ENCODE measurements around the gene GGCT.

The GGCT gene

GRCh38 chr7:30471205-30471604 is 33.4 kb downstream of the GGCT start:
- Histone ChIP-seq H4K20me1 (ENCODE audit: insufficient read depth, low read length, poor library complexity, severe bottlenecking) (no peaks in the 10 kb centered on the region), H3K9me2 (replicated peaks; ENCODE audit: low read depth, low read length) (no peaks in the 10 kb centered on the region), H3K9me3 (ENCODE audit: insufficient read depth, low read depth, low read length) (no peaks in the 10 kb centered on the region), H3K4me1 (ENCODE audit: insufficient read depth, low read length, poor library complexity, severe bottlenecking) (peaks cover 61% of the 10 kb centered on the region), H3K27me3 (ENCODE audit: insufficient read depth, low read length, poor library complexity, severe bottlenecking) (no peaks in the 10 kb centered on the region), H2AFZ (ENCODE audit: low read length) (no peak overlapping the region), H3K4me2 (ENCODE audit: low read depth, low read length, poor library complexity, severe bottlenecking) (peak overlapping the region; percentile 20), H3F3A (ENCODE audit: low read depth) (no peaks in the 10 kb centered on the region), H3K9ac (ENCODE audit: low read depth, low read length, poor library complexity, severe bottlenecking) (no peak overlapping the region), H3K36me3 (ENCODE audit: insufficient read depth, low read length) (no peaks in the 10 kb centered on the region), H3K79me2 (ENCODE audit: insufficient read depth, low read length) (peaks cover 21% of the 10 kb centered on the region), H3K4me3 (ENCODE audit: low read length, poor library complexity, severe bottlenecking) (no peak overlapping the region)
- TF ChIP-seq EZH2phosphoT487 (IDR thresholded peaks at IDR 0.05; ENCODE audit: borderline replicate concordance) (no peak), CTCF (conservative IDR thresholded peaks at IDR 0.05; ENCODE audit: low read length) (no peak)

DNA sequence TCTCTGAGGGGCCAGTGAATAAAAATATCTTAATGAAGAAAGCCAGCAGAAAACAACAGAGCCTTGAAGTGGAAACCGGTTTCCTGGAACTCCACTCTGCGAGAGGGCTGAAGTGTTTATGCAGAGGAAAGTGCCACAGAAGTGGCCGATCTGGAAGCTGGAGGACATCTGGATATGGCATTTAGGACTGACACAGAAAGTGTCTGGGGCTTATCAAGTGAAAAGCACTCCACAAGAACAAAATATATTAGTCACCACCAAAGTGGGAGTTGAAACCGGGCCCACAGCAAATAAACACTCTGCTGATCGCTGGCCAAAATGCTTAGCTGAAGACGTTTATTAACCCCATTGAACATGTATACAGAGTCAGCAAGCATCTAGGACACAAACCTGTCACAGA is 33.9 kb downstream of the GGCT start:
- Histone ChIP-seq H2AFZ (ENCODE audit: low read length) (no peak overlapping the region), H3K4me1 (ENCODE audit: insufficient read depth, low read length, poor library complexity, severe bottlenecking) (peaks cover 61% of the 10 kb centered on the region), H3K4me2 (ENCODE audit: low read depth, low read length, poor library complexity, severe bottlenecking) (no peak overlapping the region), H4K20me1 (ENCODE audit: insufficient read depth, low read length, poor library complexity, severe bottlenecking) (no peaks in the 10 kb centered on the region), H3F3A (ENCODE audit: low read depth) (no peaks in the 10 kb centered on the region), H3K36me3 (ENCODE audit: insufficient read depth, low read length) (no peaks in the 10 kb centered on the region), H3K9me2 (replicated peaks; ENCODE audit: low read depth, low read length) (no peaks in the 10 kb centered on the region), H3K27me3 (ENCODE audit: insufficient read depth, low read length, poor library complexity, severe bottlenecking) (no peaks in the 10 kb centered on the region), H3K9ac (ENCODE audit: low read depth, low read length, poor library complexity, severe bottlenecking) (no peak overlapping the region), H3K4me3 (ENCODE audit: low read length, poor library complexity, severe bottlenecking) (no peak overlapping the region), H3K79me2 (ENCODE audit: insufficient read depth, low read length) (peaks cover 21% of the 10 kb centered on the region), H3K9me3 (ENCODE audit: insufficient read depth, low read depth, low read length) (no peaks in the 10 kb centered on the region)
- TF ChIP-seq EZH2phosphoT487 (IDR thresholded peaks at IDR 0.05; ENCODE audit: borderline replicate concordance) (no peak), CTCF (conservative IDR thresholded peaks at IDR 0.05; ENCODE audit: low read length) (no peak)

DNA sequence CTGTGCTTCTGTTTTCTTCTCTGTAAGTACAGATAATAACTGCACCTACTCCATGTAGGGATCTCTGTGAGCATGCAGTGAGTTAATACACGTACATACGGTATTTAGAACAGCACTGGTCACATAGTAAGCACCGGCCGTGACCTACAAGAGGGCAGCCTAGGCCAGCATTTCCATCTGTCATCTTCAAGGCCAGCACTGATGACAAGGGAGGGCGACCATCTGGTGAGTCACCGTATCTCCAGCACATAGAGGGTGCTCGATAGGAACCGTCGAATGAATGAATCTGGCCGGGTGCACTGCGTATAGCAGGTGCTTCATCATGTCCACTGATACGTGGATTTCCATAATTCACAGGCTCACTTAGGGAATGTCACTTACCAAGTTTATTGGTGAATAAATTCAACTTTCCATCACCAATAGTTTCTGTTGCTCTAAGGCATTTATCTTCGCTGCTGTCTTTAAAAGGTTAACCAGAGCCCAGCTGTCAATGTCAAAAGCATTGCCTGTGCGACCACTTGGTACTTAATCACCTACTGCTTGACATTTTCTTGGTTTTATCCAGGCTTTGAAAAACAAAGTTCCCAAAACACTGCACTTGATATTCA is 34.4 kb downstream of the GGCT start:
- TF ChIP-seq EZH2phosphoT487 (IDR thresholded peaks at IDR 0.05; ENCODE audit: borderline replicate concordance) (no peak), CTCF (conservative IDR thresholded peaks at IDR 0.05; ENCODE audit: low read length) (no peak)
- peaks cover 61% of the 10 kb centered on the region for H3K4me1 ChIP-seq (ENCODE audit: insufficient read depth, low read length, poor library complexity, severe bottlenecking)
- H3K79me2 ChIP-seq (ENCODE audit: insufficient read depth, low read length), result peaks cover 21% of the 10 kb centered on the region

More for the DNA sequence above, 34.4 kb downstream of the GGCT start:
- Histone ChIP-seq H3F3A (ENCODE audit: low read depth) (no peaks in the 10 kb centered on the region), H3K9me2 (replicated peaks; ENCODE audit: low read depth, low read length) (no peaks in the 10 kb centered on the region), H3K27me3 (ENCODE audit: insufficient read depth, low read length, poor library complexity, severe bottlenecking) (no peaks in the 10 kb centered on the region), H3K4me2 (ENCODE audit: low read depth, low read length, poor library complexity, severe bottlenecking) (no peak overlapping the region), H3K9ac (ENCODE audit: low read depth, low read length, poor library complexity, severe bottlenecking) (no peak overlapping the region), H4K20me1 (ENCODE audit: insufficient read depth, low read length, poor library complexity, severe bottlenecking) (no peaks in the 10 kb centered on the region), H3K9me3 (ENCODE audit: insufficient read depth, low read depth, low read length) (no peaks in the 10 kb centered on the region), H2AFZ (ENCODE audit: low read length) (no peak overlapping the region), H3K36me3 (ENCODE audit: insufficient read depth, low read length) (no peaks in the 10 kb centered on the region), H3K4me3 (ENCODE audit: low read length, poor library complexity, severe bottlenecking) (no peak overlapping the region)

Measured in Loucy (cell line).